Mesenchymal stem cell (in vitro differentiated cells and primary cell): ENCODE data around the gene FARP2.

Experiments used
- DNase-seq: peaks from one replicate; pipeline ENCODE4 v3.0.0-alpha.2; 2013
- H2AFZ ChIP-seq: one replicate; pipeline ENCODE4 v1.6.1; 2013; ENCODE audit warnings: low read depth, mild to moderate bottlenecking, control low read depth, inconsistent platforms, low read length, moderate library complexity
- H2AK5ac ChIP-seq: 2 replicates; pipeline ENCODE4 v1.6.1; 2013; ENCODE audit warnings: low read length, moderate library complexity, mild to moderate bottlenecking, inconsistent platforms; ENCODE audit not compliant: severe bottlenecking
- H2BK120ac ChIP-seq: one replicate; pipeline ENCODE4 v1.6.1; 2013; ENCODE audit warnings: low read depth, mild to moderate bottlenecking, inconsistent platforms, low read length, moderate library complexity
- H2BK12ac ChIP-seq, 2 experiments: one replicate each; pipeline ENCODE4 v1.6.1; 2013; ENCODE audit warnings: inconsistent platforms in 2 of 2, low read length in 2 of 2, mild to moderate bottlenecking in 2 of 2, moderate library complexity in 2 of 2, control low read depth in 1 of 2
- H2BK15ac ChIP-seq: one replicate; pipeline ENCODE4 v1.6.1; 2013; ENCODE audit warnings: mild to moderate bottlenecking, low read depth, inconsistent platforms; ENCODE audit not compliant: poor library complexity, severe bottlenecking
- H2BK5ac ChIP-seq: 2 replicates; pipeline ENCODE4 v1.6.1; 2013; ENCODE audit warnings: low read depth, mild to moderate bottlenecking, low read length, control low read depth, inconsistent platforms; ENCODE audit not compliant: poor library complexity, severe bottlenecking
- H3K14ac ChIP-seq, 2 experiments: one replicate each; pipeline ENCODE4 v1.6.1; 2013; ENCODE audit warnings: inconsistent platforms in 2 of 2, low read length in 2 of 2, control low read depth in 1 of 2, mild to moderate bottlenecking in 1 of 2, moderate library complexity in 1 of 2
- H3K18ac ChIP-seq, 2 experiments: one replicate each; pipeline ENCODE4 v1.6.1; 2013; ENCODE audit warnings: inconsistent platforms in 2 of 2, low read length in 2 of 2, control low read depth in 1 of 2, low read depth in 1 of 2, mild to moderate bottlenecking in 1 of 2
- H3K23ac ChIP-seq, 2 experiments: one replicate each; pipeline ENCODE4 v1.6.1; 2013; ENCODE audit warnings: inconsistent platforms in 2 of 2, low read length in 2 of 2, mild to moderate bottlenecking in 2 of 2, moderate library complexity in 2 of 2, control low read depth in 1 of 2
- H3K27ac ChIP-seq: 2 replicates; pipeline ENCODE4 v1.5.1; 2013; ENCODE audit warnings: mild to moderate bottlenecking, moderate library complexity, low read length, control low read depth, inconsistent platforms; ENCODE audit not compliant: poor library complexity, severe bottlenecking
- H3K27me3 ChIP-seq, 2 experiments: 2 replicates each; pipeline versions ENCODE4 v1.6.1 to v1.7.0; 2013; ENCODE audit warnings: low read length in 2 of 2, mild to moderate bottlenecking in 2 of 2, moderate library complexity in 2 of 2, control low read depth in 1 of 2, inconsistent platforms in 1 of 2; ENCODE audit not compliant: control insufficient read depth in 1 of 2, insufficient read depth in 1 of 2
- H3K36me3 ChIP-seq, 2 experiments: 2 replicates each; pipeline versions ENCODE4 v1.6.1 to v1.7.0; 2013; ENCODE audit warnings: low read length in 2 of 2, control low read depth in 1 of 2, inconsistent platforms in 1 of 2, low read depth in 1 of 2, mild to moderate bottlenecking in 1 of 2; ENCODE audit not compliant: insufficient read depth in 2 of 2, control insufficient read depth in 1 of 2
- H3K4ac ChIP-seq, 2 experiments: one replicate each; pipeline ENCODE4 v1.6.1; 2013; ENCODE audit warnings: inconsistent platforms in 2 of 2, low read length in 2 of 2, mild to moderate bottlenecking in 2 of 2, moderate library complexity in 2 of 2, control low read depth in 1 of 2, low read depth in 1 of 2
- H3K4me1 ChIP-seq: 2 replicates; pipeline ENCODE4 v1.6.1; 2013; ENCODE audit warnings: low read depth, low read length, control low read depth; ENCODE audit not compliant: control insufficient read depth, insufficient read depth
- H3K4me2 ChIP-seq: 2 replicates; pipeline ENCODE4 v1.6.1; 2013; ENCODE audit warnings: low read length, mild to moderate bottlenecking, inconsistent platforms; ENCODE audit not compliant: poor library complexity, severe bottlenecking
- H3K4me3 ChIP-seq, 2 experiments: 2 replicates each; pipeline versions ENCODE4 v1.5.1 to v1.7.0; 2013; ENCODE audit warnings: low read length in 2 of 2, mild to moderate bottlenecking in 2 of 2, control low read depth in 1 of 2, low read depth in 1 of 2; ENCODE audit not compliant: insufficient read depth in 1 of 2
- H3K79me1 ChIP-seq: replicated peaks from 2 replicates; pipeline ENCODE4 v1.6.1; 2013; ENCODE audit warnings: mild to moderate bottlenecking, control low read depth, low read length, inconsistent platforms; ENCODE audit not compliant: poor library complexity, severe bottlenecking
- H3K9ac ChIP-seq: 2 replicates; pipeline ENCODE4 v1.7.0; 2013; ENCODE audit warnings: mild to moderate bottlenecking, low read length, moderate library complexity
- H3K9me3 ChIP-seq: 2 replicates; pipeline ENCODE4 v1.7.0; 2013; ENCODE audit warnings: mild to moderate bottlenecking, low read length; ENCODE audit not compliant: control insufficient read depth
- H4K8ac ChIP-seq: one replicate; pipeline ENCODE4 v1.6.1; 2013; ENCODE audit warnings: inconsistent platforms, mild to moderate bottlenecking, low read length, moderate library complexity
- H4K91ac ChIP-seq: one replicate; pipeline ENCODE4 v1.6.1; 2013; ENCODE audit warnings: mild to moderate bottlenecking, low read length, inconsistent platforms
- WGBS: methylation state at CpG from one replicate; pipeline ENCODE4 v1.1.7; 2013; ENCODE audit warnings: mixed read lengths; 5-methylcytosine and 5-hydroxymethylcytosine counted together

Gene FARP2

GRCh38 chr2:241499146-241499965, 143.3 kb downstream of the FARP2 start:
- H3K27ac ChIP-seq = no peak overlapping the region
- no peak overlapping the region for H3K18ac ChIP-seq
- H3K9ac ChIP-seq = no peak overlapping the region
- H3K4me3 ChIP-seq = no peak overlapping the region
- no peak for DNase-seq
- no peak overlapping the region for H2BK120ac ChIP-seq
- H3K36me3 ChIP-seq = peaks cover 71 to 83% of the 10 kb centered on the region in 2 experiments
- no peak overlapping the region for H3K23ac ChIP-seq
- H2BK12ac ChIP-seq = no peak overlapping the region
- no peak overlapping the region for H3K4me2 ChIP-seq
- no peak overlapping the region for H2AFZ ChIP-seq
- H4K8ac ChIP-seq = no peak overlapping the region
- WGBS = 90% methylated on average over 28 of the region's 28 CpGs
- no peaks in the 10 kb centered on the region for H3K27me3 ChIP-seq
- H4K91ac ChIP-seq = no peak overlapping the region
- H3K4ac ChIP-seq = no peak overlapping the region
- no peak overlapping the region for H3K14ac ChIP-seq
- H2BK15ac ChIP-seq = no peak overlapping the region
- no peaks in the 10 kb centered on the region for H3K9me3 ChIP-seq
- peaks cover 44% of the 10 kb centered on the region for H3K79me1 ChIP-seq
- H3K4me1 ChIP-seq = peaks cover 26% of the 10 kb centered on the region
- H2AK5ac ChIP-seq = no peak overlapping the region
- H2BK5ac ChIP-seq = no peak overlapping the region

- no peak for DNase-seq
- Histone ChIP-seq H3K27ac (no peak overlapping the region), H2BK15ac (no peak overlapping the region), H3K23ac (no peak overlapping the region), H3K4me3 (no peak overlapping the region), H3K4ac (no peak overlapping the region), H3K9me3 (no peaks in the 10 kb centered on the region), H3K18ac (no peak overlapping the region), H4K8ac (no peak overlapping the region), H3K79me1 (peaks cover 44% of the 10 kb centered on the region), H4K91ac (no peak overlapping the region), H3K4me1 (peaks cover 26% of the 10 kb centered on the region), H3K36me3 (peaks cover 64 to 79% of the 10 kb centered on the region in 2 experiments), H3K27me3 (no peaks in the 10 kb centered on the region), H3K9ac (no peak overlapping the region), H2BK5ac (no peak overlapping the region), H2AFZ (no peak overlapping the region), H2BK12ac (no peak overlapping the region), H3K4me2 (no peak overlapping the region), H3K14ac (no peak overlapping the region), H2BK120ac (no peak overlapping the region), H2AK5ac (no peak overlapping the region)
- WGBS = 92% methylated on average over 8 of the region's 10 CpGs
These were observed 143.9 kb downstream of the FARP2 start for GRCh38 chr2:241500016-241500415.

GRCh38 chr2:241500431-241500975, 144.4 kb downstream of the FARP2 start:
- DNase-seq = no peak
- Histone ChIP-seq H3K9ac (no peak overlapping the region), H3K4ac (no peak overlapping the region), H2BK5ac (no peak overlapping the region), H3K4me1 (peaks cover 30% of the 10 kb centered on the region), H3K36me3 (peaks cover 60 to 77% of the 10 kb centered on the region in 2 experiments), H2AK5ac (no peak overlapping the region), H3K23ac (no peak overlapping the region), H2AFZ (no peak overlapping the region), H3K79me1 (peaks cover 48% of the 10 kb centered on the region), H2BK15ac (no peak overlapping the region), H3K27ac (no peak overlapping the region), H2BK12ac (no peak overlapping the region), H2BK120ac (no peak overlapping the region), H3K18ac (no peak overlapping the region), H3K14ac (no peak overlapping the region), H3K27me3 (no peaks in the 10 kb centered on the region), H4K91ac (peak overlapping the region; percentile 2), H3K4me2 (no peak overlapping the region), H3K9me3 (no peaks in the 10 kb centered on the region), H3K4me3 (no peak overlapping the region), H4K8ac (no peak overlapping the region)
- 95% methylated on average over 12 of the region's 12 CpGs for WGBS

GRCh38 chr2:241501099-241501541, 145.0 kb downstream of the FARP2 start:
- Histone ChIP-seq H3K36me3 (peaks cover 53 to 77% of the 10 kb centered on the region in 2 experiments), H2AFZ (no peak overlapping the region), H3K4ac (no peak overlapping the region), H2BK5ac (no peak overlapping the region), H2AK5ac (no peak overlapping the region), H4K8ac (no peak overlapping the region), H3K9me3 (no peaks in the 10 kb centered on the region), H3K27ac (no peak overlapping the region), H3K4me1 (peaks cover 36% of the 10 kb centered on the region), H2BK120ac (no peak overlapping the region), H3K79me1 (peaks cover 50% of the 10 kb centered on the region), H3K27me3 (no peaks in the 10 kb centered on the region), H3K9ac (no peak overlapping the region), H3K23ac (no peak overlapping the region), H3K4me3 (no peak overlapping the region), H3K14ac (no peak overlapping the region), H3K4me2 (no peak overlapping the region), H2BK15ac (no peak overlapping the region), H2BK12ac (no peak overlapping the region), H3K18ac (no peak overlapping the region), H4K91ac (no peak overlapping the region)
- WGBS = 93% methylated on average over 12 of the region's 12 CpGs
- DNase-seq = no peak
